SHP77 (cell line): ENCODE results near the gene ALX4.

Source experiments
- DNase-seq, 2 experiments: peaks; one replicate each; lab custom pipeline; 2025; lab: John Stamatoyannopoulos, UW

ALX4 gene

DNA sequence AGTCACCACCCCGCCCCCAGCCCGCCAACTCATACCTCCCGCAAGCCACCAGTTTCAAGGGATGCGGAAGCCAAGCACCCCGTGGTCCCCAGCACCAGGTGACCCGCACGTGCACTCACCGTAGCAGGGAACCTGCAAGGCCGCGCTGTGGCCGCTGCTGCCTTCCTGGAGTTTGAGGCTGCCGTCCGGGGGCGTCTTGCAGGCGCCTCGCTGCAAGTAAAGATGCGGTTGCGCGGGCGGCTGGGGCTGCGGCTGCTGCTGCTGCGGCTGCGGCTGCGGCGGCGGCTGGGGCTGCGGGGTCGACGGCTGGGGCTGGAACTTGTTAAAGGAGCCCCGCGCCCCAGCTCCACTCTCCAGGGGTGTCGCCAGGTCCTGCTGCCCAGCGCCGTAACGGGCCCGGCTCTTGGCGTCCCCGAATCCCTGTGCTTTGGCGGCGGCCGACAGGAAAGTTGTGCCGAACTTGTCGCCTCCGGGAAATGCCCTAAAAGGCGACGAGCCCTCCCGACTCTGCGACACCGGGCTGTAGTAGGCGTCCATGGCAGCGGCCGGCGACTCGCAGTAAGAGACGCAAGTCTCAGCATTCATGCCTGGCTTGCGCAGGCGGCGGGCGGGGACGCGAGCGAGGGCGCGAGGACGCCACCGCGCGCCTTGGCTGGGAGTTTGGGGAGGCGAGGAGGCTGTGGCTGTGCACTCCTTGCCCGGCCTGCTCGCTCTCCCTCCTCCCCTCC, at the start of gene ALX4:
ALX4 (minus strand) TSS at position 662 of the 728 bp plus-strand sequence; CDS start at position 585, 77 bp downstream.
- no peak for DNase-seq

GRCh38 chr11:44359162-44359561, 49.2 kb upstream of the ALX4 start:
- DNase-seq: no peak

DNA sequence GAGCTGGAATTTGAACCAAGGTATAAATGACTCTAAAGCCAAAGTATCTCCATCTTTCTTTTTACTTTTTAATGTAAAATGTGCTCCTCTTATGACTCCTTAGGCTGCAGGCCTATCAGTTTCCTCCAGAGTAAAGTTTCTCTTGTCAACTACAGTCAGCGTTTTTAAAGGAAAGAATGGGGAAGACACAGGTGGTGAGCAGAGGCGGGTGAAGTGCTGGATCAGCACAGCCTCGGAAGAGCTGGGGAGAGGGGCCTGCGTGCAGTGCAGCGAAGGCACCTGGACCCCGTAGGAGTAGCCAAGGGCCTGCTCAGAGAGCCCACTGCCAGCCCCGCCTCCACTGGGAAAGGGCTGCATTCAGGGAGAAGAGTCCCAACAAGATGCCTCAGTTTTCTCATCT, 48.8 kb upstream of the ALX4 start:
- no peak for DNase-seq

- no peak for DNase-seq
Measured at GRCh38 chr11:44357711-44358110, 47.8 kb upstream of the ALX4 start.

DNA sequence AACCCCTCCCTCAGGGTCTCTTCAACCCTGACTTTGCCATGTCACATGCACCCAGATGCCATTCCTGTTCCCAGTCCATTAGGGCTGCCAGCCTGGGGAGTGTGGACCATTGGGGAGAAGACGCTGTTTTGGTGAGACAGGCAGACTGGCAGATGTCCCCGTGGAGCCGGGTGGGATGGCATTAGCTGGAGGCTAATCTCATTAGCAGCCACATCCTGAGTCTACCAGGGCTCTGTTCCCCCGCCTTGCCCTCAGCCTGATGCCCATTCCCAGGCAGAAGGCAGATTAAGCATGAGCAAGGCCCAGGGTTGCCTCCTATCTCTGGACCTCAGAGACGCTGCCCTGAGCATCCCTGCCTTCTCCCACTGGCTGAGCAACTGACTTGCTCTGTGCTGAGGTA, 46.4 kb upstream of the ALX4 start:
- no peak for DNase-seq

DNA sequence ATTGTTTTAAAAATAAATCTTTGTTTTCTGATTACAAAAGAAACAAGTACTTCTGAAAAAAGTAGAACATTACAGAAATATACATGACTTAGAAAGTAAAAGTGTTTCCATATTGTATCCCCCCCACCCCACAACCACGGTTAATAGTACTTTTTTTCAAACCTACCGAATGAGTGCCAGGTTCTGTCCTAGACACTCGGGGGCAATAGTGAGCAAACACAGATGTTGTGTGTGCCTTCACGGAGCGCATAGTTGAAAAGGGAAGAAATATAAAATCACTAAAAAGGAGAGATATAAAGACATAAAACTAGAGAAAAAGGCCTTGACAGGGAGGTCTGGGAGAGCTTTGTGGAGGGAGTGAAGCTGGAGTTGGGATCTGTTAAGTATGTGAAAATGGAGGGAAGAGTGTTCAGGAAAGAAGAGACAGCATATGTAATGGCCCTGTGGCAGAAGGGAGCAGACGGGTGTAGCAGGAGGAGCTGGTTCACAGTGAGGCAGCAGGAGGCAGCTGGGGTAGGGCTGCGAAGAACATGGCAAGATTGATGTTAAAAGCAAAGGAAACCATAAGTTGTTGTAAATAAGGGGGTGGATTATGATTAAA, 42.1 kb upstream of the ALX4 start:
- no peak for DNase-seq

GRCh38 chr11:44351006-44351660, 41.2 kb upstream of the ALX4 start:
- no peak for DNase-seq

DNA sequence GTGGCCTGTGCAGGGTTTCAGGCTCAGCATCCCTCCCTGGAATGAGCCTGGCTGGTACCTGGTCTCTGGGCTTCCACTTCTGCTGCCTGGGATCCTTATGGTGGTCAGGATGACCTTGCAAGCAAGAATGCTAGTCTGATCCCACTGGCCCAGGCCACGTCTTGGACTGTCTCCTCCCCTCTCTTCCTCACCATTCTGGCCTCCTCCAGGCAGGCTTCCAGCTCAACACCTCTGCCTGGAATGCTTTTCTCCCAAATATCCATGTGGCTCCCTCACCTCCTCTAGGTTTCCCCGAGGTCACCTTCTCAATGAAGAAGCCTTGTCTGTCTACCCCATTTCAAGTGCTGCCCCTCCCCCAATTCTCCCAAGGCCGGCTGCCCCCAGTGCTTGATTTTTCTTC, 39.4 kb upstream of the ALX4 start:
- DNase-seq: no peak

- DNase-seq: no peak
Measured at GRCh38 chr11:44348721-44349120, 38.8 kb upstream of the ALX4 start.

GRCh38 chr11:44348114-44348513, 38.2 kb upstream of the ALX4 start:
- DNase-seq: no peak

GRCh38 chr11:44347538-44347937, 37.6 kb upstream of the ALX4 start:
- DNase-seq: no peak

GRCh38 chr11:44346983-44347382, 37.0 kb upstream of the ALX4 start:
- DNase-seq: no peak

GRCh38 chr11:44345781-44346180, 35.8 kb upstream of the ALX4 start:
- DNase-seq: no peak

- no peak for DNase-seq
Measured at GRCh38 chr11:44344921-44345320, 35.0 kb upstream of the ALX4 start.

- no peak for DNase-seq
Measured at GRCh38 chr11:44344423-44344820, 34.5 kb upstream of the ALX4 start.

GRCh38 chr11:44343778-44344422, 34.0 kb upstream of the ALX4 start:
- DNase-seq: no peak

GRCh38 chr11:44342616-44343015, 32.7 kb upstream of the ALX4 start:
- no peak for DNase-seq

DNA sequence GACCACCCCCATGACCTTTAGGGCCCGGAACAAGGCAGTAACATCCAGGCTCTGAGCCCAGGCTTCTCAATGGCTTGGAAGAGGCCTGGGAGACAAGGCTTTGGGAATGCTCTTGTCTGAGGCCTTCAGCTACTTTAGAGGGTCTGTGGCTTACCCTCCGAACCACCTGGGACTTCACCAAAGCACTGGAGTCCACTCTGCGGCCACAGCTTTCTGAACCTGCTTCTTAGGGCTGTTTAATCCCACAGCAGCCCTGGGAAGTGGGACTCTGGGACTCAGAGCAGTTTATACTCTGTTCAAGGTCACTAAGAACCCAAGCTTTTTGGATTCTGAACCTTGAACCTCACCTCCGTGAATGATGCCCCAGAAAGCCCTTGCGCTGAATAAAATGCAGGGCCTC, 30.7 kb upstream of the ALX4 start:
- DNase-seq: no peak

GRCh38 chr11:44339530-44339883, 29.6 kb upstream of the ALX4 start:
- no peak for DNase-seq

GRCh38 chr11:44338698-44339529, 29.0 kb upstream of the ALX4 start:
- DNase-seq: no peak

DNA sequence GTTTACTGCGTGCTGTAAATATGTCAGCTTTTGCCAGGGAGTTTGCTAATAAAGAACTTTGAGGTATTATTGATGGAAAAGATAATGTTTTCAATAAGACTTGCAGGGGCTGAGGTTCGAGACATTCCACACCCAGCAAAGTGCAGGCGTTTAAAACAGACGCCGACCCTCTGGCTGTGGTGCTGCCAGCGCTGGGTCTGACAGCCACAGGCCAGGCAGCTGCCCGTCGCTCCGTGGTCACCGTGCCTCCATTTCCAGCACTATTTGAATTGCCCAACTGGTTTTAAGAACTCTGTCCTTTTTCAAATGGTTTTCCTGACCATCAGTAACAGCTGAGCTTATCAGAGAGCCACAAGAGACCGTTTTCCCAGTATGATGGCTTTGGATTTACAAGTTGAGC, 28.1 kb upstream of the ALX4 start:
- no peak for DNase-seq

GRCh38 chr11:44335919-44336318, 26.0 kb upstream of the ALX4 start:
- DNase-seq: no peak
